CD4-positive, alpha-beta T cell treated with Interleukin-17A for 1 hour (primary cell): ENCODE data around the gene PALD1.

Source experiments
- DNase-seq: peaks from one replicate; pipeline ENCODE4 v3.0.0-alpha.2; 2020

PALD1 gene

DNA sequence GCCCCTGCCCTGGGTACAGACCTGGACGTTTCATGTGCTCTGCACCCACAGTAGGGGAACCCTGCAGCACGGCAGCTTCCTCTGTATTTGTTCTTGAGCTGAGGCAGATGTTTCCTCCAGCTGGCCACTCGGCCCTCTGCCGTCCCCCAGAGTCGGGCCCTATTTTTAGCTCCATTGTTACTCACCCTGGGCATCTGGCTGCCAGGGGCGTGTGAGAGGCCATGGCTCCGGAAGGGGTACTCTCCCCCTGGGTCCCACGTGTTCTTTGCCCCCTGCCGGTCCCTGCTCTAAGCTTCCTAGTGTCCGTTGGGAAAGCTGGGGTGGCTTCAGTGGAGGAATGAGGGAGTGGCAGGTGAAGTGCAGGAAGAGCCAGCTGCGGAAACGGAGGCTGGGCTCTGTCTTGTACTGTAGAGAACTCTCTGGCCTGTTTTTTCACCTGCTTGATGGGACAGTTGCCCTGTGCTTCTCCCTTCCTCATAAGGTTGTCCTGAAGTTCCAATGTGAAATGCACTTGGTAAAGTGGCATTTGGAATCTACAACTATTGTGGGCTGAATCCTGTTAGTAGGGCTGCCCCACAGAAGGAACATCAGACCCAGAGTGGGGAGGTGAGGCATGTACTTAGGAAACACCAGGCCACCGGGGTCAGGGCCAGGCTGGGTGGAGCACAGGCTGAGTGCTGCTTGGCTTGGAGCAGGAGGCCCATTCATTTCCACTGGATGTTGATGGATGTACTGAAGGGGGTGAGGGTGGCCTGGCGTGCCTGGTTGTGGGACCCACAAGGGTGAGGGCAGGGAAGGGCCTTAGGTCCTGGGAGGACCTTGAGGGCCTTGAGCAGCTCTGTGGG, 30.6 kb downstream of the PALD1 start:
- no peak for DNase-seq

DNA sequence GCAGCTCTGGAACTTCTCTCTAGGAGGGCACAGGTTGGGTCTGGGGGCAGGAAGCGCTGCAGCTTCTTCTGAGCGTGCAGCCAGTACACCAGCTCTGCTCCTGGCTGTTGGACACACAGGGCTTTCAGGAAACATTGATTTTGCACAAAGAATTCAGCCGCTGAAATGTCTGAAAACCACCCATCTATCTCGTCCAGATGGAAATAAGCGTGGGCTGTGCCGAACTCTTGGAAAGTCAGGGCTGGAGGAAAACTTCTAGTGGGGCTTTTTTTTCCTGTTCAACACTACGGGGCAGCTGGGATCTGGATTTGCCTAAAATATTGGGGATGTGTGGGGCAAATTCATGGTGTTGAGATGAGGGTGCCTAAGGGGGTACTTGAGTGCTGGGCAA, 31.2 kb downstream of the PALD1 start:
- DNase-seq = no peak

DNA sequence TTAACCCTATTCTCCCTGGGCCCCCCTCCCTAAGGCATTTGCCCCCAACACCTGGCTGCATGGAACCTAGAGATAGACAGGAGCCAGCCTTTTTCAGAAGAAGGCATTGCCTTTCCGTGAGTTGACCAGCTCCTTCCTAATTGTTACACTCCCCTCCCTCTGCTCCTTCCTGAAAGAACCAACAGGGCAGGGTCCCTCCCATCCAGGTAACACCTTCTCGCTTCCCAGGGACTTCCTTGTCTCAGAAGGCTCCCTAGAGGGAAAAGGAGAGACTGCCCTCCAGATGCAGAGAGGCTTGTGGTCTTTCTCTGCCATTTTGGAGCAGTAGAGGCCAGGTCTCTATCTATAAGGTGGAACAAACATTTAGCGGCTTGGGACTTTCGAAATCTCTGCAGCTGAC, 31.9 kb downstream of the PALD1 start:
- no peak for DNase-seq

DNA sequence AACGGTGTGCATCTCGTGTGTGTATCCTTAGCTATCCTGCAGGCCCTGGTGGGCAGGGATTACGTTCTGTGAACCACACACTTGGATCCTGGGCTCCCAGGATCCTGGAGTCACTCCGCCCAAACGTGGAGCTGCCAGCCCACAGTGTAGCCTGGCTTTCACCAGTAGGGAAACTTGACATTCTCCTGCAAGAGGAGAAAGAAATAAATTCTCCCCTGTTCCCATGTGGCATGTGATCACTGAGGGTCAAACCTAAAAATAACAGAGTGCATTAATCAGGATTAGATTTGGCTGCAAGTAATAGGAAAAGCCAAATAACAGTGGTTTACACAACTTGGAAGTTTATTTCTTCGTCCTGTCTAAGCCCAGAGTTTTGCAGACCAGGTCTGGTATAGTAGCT, 32.3 kb downstream of the PALD1 start:
- DNase-seq = no peak

DNA sequence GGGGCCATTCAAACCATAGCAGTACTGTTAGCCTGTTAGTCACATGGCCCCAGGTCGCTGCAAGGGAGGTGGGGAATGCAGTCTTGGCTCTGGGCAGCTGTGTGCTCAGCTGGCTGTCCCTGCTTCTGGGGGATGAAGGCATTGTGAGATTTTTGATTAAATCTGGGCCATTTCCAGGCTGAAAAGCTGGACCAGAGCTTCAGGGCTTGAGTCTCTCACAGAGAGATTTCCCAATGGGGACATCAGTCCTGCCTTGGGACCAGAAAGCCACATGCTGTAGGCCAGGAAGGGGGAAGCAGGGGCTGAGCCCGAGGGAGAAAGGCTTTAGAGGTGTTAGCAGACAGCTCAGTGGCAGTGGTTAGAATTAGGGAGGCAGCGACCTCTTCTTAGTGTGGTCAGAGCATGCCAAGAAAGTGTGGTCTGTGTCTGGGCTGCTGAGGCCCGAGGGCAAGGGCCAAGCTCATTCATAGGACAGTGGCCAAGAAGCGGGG, 33.6 kb downstream of the PALD1 start:
- no peak for DNase-seq

DNA sequence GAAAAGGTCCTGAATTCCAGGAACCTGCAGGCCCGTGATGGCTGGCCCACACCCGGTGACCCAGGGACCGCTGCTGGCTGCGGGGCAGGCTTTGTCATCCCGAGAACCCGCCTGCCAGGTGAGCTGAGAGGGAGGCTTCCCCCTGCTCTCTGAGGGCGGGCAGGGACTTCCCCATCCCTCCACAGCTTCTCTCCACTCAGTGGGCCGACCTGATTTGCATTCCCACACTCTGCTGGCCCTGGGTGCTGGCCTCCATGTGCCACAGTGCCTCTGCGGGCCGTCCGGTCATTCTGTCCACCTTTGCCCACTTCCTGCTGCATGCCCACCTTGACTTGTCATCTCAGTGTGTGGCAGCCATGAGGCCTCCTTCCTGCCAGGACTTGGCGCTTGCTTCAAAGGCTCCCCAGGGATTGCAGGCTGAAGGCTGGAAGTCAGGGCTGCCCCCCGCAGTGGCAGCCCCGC, 35.3 kb downstream of the PALD1 start:
- DNase-seq = no peak

DNA sequence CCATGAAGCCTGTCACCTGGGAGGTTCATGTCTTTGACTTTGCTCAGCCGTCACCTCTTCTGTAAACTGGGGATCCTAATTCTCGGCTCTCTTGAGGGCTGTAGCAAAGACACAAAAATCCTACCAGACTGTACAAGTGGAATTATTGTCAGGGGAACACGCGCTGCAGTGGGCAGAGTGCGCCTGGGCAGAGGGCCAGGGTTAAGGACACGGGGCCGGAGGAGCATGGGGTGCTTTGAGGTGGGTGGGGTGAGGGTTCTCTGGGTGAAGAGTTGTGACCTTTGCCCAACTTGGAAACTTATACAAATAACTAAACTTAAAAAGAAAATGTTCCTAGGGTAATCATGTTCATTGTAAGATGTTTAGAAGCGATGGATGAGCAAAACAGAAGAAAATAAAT, 36.0 kb downstream of the PALD1 start:
- no peak for DNase-seq

DNA sequence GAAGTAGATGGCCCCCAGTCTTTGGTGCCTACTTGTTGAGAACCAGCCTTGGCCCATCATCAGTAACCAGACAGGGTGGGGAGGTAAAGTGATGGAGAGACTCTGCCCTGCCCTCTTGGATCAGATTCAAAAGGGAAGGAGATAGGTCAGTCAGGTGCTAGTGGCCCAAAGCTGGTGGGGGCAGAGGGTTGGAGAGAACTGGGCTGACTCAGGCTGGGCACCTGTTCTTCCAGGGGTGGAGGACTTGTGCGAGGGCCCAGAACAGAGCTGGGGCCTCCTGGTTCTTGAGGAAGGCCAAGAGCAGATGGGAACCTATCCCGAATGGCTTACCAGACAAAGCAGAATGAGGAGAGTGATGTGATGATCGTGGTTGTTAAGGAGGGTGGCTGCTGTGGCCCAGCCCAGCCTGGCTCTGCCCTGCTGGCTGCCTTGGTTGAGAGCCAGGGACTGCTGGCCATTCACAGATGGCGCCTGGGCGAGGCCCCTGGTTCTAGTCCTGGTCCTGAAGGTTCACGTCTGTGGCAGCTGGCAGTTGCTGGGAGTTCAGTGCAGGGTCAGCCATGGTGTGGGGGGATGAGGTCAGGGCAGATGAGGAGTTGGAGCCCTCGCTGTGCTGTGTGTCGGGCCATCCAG, 36.6 kb downstream of the PALD1 start:
- no peak for DNase-seq

DNA sequence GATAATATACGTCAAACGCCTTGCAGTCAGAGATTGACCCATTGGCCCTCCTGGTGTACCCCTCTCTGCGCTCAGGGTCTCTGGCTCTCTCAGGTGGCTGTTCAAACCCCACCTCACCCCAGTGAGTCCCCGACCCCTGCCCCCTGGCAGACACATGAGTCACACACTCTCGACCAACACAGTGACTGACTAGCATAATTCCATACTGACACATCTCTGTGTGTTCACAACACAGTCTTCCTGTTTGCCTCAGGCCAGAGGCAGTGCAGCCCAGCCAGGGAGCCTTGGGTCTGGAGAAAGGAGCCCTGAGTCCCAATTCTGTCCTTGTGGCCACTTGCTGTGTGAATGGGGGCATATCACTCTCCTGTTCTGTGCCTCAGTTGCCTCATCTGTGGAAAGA, 40.1 kb downstream of the PALD1 start:
- DNase-seq = no peak

DNA sequence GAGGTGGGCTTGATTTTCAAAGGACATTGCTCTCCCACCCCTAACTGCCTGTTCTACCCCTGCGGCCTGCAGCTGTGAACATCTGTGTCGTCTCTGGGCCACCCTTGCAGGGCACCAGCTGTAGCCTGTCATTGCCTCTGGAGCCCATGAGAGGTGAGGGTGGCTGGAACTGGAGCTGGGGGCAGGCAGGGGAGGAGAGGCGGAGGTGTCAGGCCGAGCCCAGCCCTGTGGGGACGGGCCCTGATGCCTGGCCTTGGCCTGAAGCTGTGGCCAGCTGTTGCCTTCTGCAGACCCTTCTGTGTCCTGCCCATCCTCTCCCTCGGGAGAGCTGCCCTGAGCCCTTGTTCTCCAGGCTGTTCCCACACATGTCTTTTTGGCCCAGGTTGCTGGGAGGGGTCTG, 44.5 kb downstream of the PALD1 start:
- no peak for DNase-seq

DNA sequence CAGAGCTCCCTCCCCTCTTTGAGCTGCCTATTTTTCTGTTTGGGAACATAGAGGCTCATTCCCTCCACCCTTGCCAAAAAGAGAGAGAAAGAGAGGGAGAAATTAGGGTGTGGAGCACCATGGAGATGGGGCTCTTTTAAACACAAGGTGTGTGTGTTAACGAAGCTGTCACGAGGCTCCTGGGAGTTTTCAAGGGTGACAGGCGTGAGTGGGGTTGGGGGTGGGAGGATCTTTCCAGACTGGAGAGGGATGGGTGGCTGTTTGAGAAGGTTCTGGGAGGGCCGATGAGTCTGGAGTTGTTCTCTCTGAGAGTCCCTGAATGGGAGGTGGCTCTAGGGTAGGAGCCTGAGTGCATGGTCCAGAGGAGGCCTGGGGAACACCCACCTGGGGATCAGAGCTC, 45.0 kb downstream of the PALD1 start:
- DNase-seq = no peak

DNA sequence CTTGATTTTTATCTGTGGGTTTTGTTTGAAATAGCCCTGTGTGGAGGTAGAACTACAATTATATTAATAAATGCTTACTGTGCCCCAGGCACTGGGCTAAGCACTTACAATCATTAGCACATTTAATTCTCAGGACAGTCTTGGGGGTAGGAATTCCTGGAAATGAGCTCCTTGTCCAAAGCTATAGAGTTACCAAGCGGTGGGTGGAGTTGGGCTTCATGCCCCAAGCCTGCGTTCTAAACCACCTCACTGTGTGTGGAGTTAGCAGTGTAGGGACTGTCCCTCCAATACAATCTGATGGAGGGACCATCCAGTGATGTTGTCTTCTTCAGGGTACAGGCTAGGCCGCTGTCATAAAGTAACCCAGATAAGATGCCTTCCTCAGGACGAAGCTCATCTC, 49.7 kb downstream of the PALD1 start:
- no peak for DNase-seq

DNA sequence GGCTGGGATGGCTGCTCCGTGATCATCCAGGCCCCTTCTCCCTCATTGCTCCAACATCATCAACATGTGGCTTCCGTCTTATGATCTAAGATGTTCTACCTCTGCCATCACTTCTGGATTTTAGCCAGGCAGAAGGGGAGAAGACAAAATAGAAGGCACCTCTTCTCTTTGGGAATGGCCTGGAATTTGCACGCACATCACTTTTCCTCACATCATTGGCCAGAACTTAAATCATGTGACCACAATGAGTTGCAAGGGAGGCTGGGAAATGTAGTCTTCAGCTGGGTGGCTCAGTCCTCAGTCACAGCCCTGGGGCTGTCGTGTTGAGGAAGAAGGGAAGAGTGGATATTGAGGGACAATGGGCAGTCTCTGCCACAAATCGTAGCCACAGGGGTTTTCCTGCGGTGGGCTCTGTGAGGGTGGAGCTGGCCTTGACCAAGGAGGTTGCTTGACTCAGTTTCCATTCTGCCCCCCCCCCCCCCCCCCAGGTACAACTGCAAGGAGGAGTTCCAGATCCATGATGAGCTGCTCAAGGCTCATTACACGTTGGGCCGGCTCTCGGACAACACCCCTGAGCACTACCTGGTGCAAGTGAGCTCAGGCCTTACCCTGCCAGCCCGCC, 50.3 kb downstream of the PALD1 start:
- DNase-seq = no peak

DNA sequence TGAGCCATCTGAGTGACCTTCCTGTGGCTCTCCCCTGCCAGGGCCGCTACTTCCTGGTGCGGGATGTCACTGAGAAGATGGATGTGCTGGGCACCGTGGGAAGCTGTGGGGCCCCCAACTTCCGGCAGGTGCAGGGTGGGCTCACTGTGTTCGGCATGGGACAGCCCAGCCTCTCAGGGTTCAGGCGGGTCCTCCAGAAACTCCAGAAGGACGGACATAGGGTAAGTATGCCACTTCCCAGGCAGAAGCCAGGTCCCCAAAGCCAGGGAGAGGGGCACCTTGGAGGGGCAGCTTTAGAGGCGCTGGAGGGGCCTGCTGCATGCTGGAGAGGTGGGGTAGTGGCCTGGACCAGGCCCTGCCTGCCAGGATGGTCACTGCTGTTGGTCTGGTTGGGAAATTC, 51.3 kb downstream of the PALD1 start:
- DNase-seq = no peak

DNA sequence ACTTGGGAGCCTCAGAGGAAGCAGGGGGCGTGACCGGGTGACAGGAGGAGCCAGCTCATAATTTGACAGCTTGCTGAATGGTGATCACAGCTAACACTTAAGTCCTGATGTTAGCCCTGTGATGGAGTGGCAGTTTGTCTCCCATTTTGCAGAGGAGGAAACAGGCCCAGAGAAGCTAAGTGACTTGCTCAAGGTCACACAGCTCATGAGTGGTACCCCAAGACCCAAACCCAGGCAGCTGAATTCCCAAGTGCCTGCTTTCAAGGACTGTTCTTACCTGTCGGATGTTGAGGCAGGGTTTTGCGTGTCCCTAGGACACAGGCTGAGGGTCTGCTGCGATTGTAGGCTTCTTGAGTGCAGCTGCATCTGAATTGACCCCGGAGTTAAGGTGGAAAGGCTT, 51.7 kb downstream of the PALD1 start:
- DNase-seq = no peak

DNA sequence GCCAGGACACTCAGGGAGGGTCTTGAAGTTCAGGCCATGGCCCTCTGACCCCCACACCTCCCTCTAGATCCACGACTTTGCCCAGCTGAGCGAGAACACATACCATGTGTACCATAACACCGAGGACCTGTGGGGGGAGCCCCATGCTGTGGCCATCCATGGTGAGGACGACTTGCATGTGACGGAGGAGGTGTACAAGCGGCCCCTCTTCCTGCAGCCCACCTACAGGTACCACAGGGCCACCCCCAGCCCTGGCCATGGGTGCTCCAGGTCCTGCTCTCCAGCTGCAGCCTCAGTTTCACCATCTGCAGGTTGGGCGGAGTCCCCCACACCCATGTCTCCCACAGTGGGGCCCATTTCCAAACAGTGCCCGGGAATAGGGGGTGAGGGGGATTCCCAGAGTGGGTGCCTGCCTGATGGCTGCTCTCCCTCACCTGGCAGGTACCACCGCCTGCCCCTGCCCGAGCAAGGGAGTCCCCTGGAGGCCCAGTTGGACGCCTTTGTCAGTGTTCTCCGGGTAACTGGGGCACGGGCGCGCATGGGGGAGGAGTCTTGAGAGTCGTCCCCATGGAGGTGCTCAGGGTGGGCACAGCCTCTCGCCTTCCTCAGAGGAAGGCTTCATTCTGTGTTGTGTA, 54.1 kb downstream of the PALD1 start:
- no peak for DNase-seq

DNA sequence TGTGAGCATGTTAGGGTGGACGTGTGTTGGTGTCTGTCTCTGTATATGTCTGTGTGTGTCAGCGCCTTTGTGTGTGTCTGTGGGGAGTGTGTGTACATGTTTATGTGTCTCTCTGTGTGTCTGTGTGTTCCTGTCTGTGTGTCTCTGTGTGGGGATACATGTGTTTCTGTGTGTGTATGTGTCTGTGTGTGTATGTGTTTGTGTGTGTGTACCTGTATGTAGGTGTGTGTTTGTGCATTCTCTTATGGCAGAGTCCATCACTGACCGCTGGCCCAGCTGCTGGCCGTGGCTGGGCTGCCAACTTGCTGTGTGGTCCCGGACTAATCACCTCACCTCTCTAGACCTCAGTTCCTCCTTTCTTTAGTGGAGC, 54.6 kb downstream of the PALD1 start:
- no peak for DNase-seq

DNA sequence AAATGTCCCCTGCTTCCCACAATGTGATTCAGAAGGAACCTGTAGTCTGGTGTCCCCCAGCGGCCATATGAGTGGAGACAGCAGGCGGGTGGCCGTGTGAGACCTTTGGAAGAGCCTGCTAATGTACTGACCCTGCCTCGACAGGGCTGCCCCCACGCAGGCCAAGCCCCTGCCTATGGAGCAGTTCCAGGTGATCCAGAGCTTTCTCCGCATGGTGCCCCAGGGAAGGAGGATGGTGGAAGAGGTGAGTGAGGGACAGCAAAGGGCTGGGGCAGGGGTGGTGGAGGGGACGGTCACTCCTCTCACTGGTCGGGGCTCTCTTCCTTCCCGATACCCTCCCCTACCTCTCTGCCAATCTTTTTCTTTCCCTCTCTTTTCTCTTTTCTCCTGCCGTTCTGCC, 55.7 kb downstream of the PALD1 start:
- DNase-seq = no peak

DNA sequence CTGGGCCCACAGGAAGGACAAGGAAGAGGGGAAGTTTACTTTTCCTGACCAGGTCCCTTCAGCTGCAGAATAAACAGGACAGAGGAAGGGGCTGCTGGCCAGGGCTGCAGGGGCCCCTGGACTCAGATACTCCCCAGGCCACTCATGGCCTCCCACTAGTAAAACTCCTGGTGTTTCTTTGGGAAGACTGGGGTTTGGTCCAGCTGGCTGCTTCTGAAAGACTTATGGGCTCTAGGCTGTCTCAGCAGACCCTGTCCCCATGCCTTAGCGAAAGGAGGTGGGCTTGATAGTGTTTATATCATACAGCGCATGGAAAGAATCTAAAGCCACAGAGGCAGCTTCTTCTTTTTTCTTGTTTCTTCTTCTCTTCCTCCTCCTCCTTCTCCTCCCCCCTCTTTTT, 56.4 kb downstream of the PALD1 start:
- no peak for DNase-seq

DNA sequence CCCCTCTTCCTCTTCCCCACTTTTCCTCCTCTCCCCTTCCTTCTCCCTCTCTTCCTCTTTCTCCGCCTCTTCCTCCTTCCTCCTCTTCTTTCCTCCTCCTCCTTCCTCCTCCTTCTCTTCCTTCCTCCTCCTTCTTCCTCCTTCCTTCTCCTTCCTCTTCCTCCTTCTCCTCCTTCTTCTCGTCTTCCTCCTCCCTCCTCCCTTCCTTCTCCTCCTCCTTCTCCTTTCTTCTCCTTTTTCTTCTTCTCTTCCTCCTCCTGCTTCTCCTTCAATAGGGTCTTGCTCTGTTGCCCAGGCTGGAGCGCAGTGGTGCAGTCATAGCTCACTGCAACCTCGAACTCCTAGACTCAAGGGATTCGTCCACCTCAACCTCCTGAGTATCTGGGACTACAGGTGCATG, 56.9 kb downstream of the PALD1 start:
- no peak for DNase-seq

DNA sequence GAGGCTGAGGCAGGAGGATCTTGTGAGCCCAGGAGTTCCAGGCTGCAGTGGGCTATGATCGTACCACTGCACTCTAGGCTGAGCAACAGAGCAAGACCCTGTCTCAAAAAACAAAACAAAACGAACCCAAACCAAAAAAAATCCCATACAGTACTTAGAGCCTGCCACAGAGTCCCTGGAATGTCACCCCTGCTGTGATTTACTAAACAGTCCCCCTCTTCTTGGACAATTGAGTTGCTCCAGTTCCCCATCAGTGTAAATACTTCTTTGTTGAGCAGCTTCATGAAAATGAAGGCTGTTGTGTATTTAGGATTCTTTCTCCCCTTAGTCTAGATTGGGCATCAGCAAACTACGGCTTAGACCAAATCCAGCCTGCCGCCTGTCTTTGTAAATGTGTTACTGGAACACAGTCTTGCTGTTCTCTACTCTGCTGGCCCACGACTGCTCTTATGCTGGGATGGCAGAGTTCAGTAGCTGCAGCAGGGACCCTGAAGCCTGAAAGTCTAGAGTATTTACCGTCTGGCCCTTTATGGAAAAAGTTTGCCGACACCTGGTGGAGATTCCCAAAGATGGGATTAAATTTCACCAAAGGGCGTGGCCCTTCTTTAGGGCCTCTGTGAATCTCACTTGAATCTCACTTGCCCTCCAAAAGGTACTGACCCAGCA, 57.8 kb downstream of the PALD1 start:
- DNase-seq = no peak

DNA sequence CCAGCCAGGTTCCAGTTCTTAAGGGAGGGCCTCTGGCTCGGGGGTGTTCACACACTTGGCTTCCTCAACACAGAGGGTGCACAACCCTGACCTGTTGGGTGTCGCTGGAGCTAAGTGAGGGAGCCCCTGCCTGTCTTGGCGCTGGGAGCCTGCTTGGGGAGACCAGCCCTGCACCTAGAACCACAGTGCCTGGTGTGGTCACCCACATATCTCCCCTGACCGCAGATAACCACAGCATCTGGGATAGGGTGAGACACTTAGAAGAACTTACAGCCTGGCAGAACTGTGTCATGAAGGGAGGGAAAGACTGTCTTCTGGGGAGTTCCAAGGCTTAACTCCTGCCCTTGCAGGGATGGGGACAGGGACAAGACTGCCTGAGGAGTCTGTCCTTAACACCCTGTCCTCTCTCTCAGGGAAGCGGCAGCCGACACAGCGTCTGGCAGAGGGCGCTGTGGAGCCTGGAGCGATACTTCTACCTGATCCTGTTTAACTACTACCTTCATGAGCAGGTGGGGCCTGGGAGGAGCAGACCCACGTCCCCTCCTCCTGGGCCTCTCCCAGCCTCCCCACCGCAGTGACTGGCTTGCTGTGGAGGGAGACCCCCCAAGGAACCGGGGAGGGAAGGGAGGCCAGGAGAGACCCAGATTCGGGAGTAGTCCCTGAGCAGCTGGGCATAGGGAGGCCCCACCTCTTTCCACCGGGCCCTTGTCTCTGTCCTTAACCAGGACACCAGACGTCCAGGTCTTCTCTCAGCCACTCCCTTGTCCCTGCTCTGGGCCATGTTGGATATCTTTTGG, 59.0 kb downstream of the PALD1 start:
- DNase-seq = no peak
